Fibroblast of the aortic adventitia (primary cell): ENCODE data around the gene ERICH6. TPM values are rescaled to one million over a fixed set of nuclear protein-coding genes. Genes with fewer than 3 reads are reported as not detected.

Source experiments
- DNase-seq: peaks from one replicate; pipeline ENCODE4 v3.0.0-alpha.2; 2010; ENCODE audit warnings: low read depth
- H3K4me3 ChIP-seq: 2 replicates; pipeline ENCODE4 v1.5.1; 2011; ENCODE audit warnings: low read depth, mild to moderate bottlenecking, control low read depth, low read length, moderate library complexity
- CTCF ChIP-seq: IDR thresholded peaks from 2 replicates; pipeline ENCODE4 v1.5.1; 2011; ENCODE audit warnings: mild to moderate bottlenecking, low read length, control low read depth, inconsistent platforms; ENCODE audit not compliant: insufficient read depth
- total RNA-seq: library from RNA; depleted of rRNA; stranded (reverse); fragments of >200 nt; gene quantifications from 2 replicates; pipeline ENCODE4 v1.2.3, GENCODE V29; 2012; ENCODE audit warnings: low replicate concordance

Gene ERICH6
- total RNA-seq, 1 donor = 0.18 TPM

DNA sequence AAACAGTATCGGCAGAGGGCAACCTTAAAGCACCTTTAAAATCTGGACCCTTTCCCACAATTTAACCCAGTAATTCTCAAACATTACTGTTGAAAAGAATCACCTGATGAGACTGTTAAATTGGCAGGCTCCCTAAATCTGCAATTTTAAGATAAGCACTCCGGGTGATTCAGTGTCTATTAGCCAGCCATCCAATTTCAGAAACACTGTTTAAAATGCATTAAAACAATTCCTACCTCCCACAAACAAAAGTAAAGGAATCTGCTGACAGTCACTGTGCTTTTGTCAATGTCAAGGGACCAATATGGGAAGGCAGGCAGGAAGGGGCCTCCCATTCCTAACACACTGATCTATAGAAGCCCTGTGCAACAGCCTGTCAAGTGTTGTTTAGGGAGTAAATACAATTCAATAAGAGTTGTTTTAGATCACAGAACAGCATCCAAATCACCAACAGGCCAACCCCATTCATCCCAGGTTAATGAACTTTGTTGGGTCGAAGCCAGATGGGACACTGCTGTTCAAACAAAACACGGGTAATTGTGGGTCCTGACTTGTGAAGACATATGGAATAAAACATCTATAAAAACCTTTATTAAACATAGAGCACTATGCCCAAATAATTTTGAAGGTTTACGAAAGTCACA is 37.9 kb upstream of the ERICH6 start:
- no peak for DNase-seq
- TF ChIP-seq CTCF = no peak
- H3K4me3 ChIP-seq = no peak overlapping the region

DNA sequence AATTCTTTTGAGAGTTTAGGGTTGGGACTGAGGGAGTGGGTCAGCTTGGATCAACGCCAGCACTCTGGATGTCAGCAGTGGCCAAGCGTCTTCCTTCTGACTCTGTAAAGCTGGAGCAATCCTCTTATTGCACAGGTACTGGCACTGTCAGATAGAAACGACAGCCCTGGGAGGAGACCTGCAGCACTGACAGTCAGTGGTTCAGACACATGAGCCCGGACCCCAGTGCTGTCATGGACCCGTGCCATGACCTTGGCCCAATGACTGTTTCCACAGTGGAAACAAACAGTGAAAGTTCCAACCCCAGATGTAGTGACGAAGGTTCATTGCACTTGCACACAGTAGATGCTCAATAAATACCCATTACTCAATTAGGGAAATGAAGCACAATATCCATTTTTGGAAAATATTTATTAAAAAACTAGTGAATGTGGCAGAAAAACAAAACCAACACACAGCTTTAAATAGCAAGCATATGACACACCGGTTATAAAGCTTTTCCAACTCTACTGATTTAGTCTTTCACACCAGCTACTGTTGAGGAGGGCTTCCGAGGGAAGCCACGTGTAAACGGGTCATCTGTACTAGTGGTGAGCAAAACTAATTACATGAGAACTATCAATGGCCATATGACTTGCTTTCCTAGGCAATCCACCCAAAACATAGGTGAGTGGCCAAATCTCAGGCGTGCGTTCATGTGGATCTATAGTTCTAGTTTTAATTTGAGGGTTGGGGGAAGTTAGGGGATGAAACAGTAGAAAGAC is 37.2 kb upstream of the ERICH6 start:
- TF ChIP-seq CTCF = no peak
- DNase-seq = no peak
- no peak overlapping the region for H3K4me3 ChIP-seq

DNA sequence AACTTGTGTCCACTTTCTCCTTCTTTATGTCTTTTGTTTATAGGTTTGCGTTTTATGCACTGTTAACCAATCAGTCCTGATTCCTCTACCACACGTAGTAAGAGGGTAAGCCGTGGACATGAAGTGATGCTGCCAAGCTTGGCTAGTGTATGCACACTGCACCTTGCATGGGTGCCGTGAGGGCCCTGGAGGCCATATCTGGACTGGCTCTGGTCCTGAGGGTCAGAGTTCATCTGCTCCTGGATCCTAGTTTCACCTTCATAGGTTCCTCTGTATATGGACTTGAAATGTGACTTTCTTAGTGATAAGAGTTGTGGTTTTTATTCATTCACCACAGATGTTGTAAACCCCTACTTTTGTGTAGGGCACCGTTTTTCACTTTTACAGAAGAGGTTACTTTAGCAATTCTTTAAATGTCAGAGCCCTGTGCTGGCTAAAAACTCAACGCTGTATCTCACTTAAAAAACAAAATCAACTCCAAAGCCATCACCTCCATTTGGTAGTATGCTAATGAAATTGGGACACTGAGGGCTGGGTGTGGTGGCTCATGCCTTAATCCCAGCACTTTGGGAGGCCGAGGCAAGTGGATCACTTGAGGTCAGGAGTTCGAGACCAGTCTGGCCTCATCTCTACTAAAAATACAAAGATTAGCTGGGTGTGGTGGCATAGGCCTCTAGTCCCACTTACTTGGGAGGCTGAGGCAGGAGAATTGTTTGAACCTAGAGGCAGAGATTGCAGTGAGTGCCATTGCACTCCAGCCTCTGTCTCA is 36.3 kb upstream of the ERICH6 start:
- H3K4me3 ChIP-seq = no peak overlapping the region
- DNase-seq = no peak
- no peak for TF ChIP-seq CTCF

GRCh38 chr3:150739200-150739863 is 35.6 kb upstream of the ERICH6 start:
- no peak overlapping the region for H3K4me3 ChIP-seq
- TF ChIP-seq CTCF = no peak

DNA sequence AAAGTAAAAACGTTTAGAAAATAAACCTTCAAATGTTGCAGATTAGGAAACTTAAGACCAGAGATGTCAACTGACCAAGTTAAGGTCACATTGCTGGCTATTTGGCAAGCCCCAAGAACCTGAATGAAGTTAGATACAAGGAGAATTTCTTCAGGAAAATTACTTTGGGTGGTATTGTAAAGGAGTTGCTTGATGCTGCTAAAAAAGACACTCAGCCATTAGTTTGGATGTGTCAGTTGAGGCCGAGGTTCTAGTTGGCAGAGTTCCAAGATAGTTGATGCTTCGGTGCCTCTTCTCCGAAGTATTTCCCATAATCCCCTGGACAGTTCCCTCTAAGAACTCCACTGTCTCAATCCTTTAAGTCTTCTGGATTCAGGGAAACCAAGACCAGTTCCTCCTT is 35.0 kb upstream of the ERICH6 start:
- H3K4me3 ChIP-seq = no peak overlapping the region
- no peak for DNase-seq
- no peak for TF ChIP-seq CTCF

More at GRCh38 chr3:150739200-150739863, 35.6 kb upstream of the ERICH6 start:
- DNase-seq = no peak

DNA sequence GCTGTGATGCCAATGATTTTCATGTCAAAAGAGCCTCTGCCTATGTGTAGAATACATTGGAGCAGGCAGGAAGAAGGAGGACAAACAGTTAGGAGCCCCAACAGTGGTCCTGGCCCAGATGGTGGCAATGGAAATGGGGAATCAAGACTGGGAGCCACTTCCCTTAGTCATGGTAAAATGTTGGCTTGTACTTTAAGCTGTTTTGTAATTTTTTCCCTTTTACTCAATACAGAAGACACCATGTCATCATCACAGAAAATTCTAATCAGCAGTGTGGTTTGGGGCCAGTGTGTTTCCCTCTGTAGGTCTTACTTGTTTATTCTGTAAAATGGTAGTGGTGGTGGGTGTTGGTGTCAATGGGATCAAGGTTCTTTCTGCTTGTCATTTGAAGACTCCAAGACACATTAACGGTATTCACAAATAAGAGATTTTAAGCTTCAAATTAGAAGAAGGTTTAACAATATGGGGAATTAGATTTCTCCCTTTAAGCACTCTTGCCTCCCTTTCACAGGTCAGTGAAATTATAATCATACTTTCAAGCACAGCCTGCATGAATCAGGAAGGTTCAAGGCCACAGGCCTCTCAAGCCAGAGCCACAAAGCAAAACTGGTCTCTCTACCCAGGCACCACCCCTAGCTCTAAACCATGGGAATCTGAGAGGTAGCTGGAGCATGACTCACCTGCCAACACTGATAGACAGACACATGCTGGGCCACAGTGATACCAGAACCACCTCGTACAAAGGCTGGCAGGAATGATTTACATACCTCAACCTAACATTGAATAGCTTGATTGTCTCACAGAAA is 34.4 kb upstream of the ERICH6 start:
- no peak overlapping the region for H3K4me3 ChIP-seq
- TF ChIP-seq CTCF = no peak
- DNase-seq = peak; percentile 57
